AG04450 (cell line): ENCODE measurements around the gene LAMTOR2. TPM values are rescaled to one million over a fixed set of nuclear protein-coding genes. Genes with fewer than 3 reads are reported as not detected.

ENCODE experiments used
- CTCF ChIA-PET: fragments of 300-600, 350-600 bp; formaldehyde crosslinking; extraction: SDS; loops from one replicate; lab custom pipeline; 2022; ENCODE audit warnings: antibody characterized with exemption, inconsistent platforms; lab: Charles Lee
- POLR2A ChIA-PET: fragments of 350-600 bp; formaldehyde crosslinking; extraction: SDS; loops from one replicate; lab custom pipeline; 2021; ENCODE audit warnings: antibody characterized with exemption, inconsistent platforms; lab: Yijun Ruan, JAX
- DNase-seq: peaks from one replicate; pipeline ENCODE4 v3.0.0-alpha.2; 2011; ENCODE audit warnings: low read depth, low spot score
- H3K27ac ChIP-seq: one replicate; pipeline ENCODE4 v1.5.1; 2012; ENCODE audit warnings: low read depth, low read length, control low read depth
- H3K27me3 ChIP-seq: one replicate; pipeline ENCODE4 v1.6.0; 2012; ENCODE audit warnings: low read length; ENCODE audit not compliant: control insufficient read depth, insufficient read depth
- H3K4me3 ChIP-seq: 2 replicates; pipeline ENCODE4 v1.5.1; 2011; ENCODE audit warnings: mild to moderate bottlenecking, low read depth, low read length, control low read depth
- H3K9me3 ChIP-seq: 2 replicates; pipeline ENCODE4 v1.5.1; 2012; ENCODE audit warnings: low read length; ENCODE audit not compliant: control insufficient read depth, insufficient read depth
- CTCF ChIP-seq: IDR thresholded peaks from 2 replicates; pipeline ENCODE4 v1.5.1; 2011; ENCODE audit warnings: low read depth, low read length, control low read depth, inconsistent platforms
- polyA plus RNA-seq: library from polyadenylated mRNA; depleted of rRNA; stranded (reverse); fragments of >200 nt; gene quantifications from 2 replicates; pipeline ENCODE4 v1.2.3, GENCODE V29; 2011

The LAMTOR2 gene
- polyA plus RNA-seq, 1 experiment: 42.4 TPM

- DNase-seq: no peak
- CTCF ChIA-PET: interaction anchor here (0.6 to 1.7 kb wide), 3 partner anchors 10 to 139 kb away, joined by 3 to 7 read pairs (median 4); no protein-coding TSS in a partner anchor
- TF ChIP-seq CTCF: no peak
- no peak overlapping the region for H3K27ac ChIP-seq
- H3K9me3 ChIP-seq: no peaks in the 10 kb centered on the region
- no peaks in the 10 kb centered on the region for H3K27me3 ChIP-seq
- no peak overlapping the region for H3K4me3 ChIP-seq
- POLR2A ChIA-PET: no interaction called here
These were observed 31.7 kb downstream of the LAMTOR2 start for GRCh38 chr1:156086256-156086662.

- Histone ChIP-seq H3K4me3 (no peak overlapping the region), H3K9me3 (no peaks in the 10 kb centered on the region), H3K27ac (no peak overlapping the region), H3K27me3 (no peaks in the 10 kb centered on the region)
- TF ChIP-seq CTCF: no peak
- DNase-seq: no peak
- POLR2A ChIA-PET: no interaction called here
- CTCF ChIA-PET: interaction anchor here (0.6 to 20.2 kb wide), 5 partner anchors 10 to 230 kb away, joined by 5 to 682 read pairs (median 15); partner anchors contain the start of gene LMNA
These were observed 35.1 kb downstream of the LAMTOR2 start for GRCh38 chr1:156089704-156090103.

- CTCF ChIA-PET: interaction anchor here (0.5 to 20.2 kb wide), 14 partner anchors 9 to 270 kb away, joined by 3 to 682 read pairs (median 4); partner anchors contain the start of gene LMNA
- POLR2A ChIA-PET: no interaction called here
- no peak overlapping the region for H3K4me3 ChIP-seq
These were observed 35.7 kb downstream of the LAMTOR2 start for GRCh38 chr1:156090138-156090839.

GRCh38 chr1:156090840-156091188, 36.2 kb downstream of the LAMTOR2 start:
- CTCF ChIA-PET: interaction anchor here (0.6 to 20.2 kb wide), 14 partner anchors 9 to 270 kb away, joined by 3 to 682 read pairs (median 4); partner anchors contain the start of gene LMNA
- peak; percentile 48 for DNase-seq
- POLR2A ChIA-PET: no interaction called here
- H3K9me3 ChIP-seq: no peaks in the 10 kb centered on the region
- H3K4me3 ChIP-seq: no peak overlapping the region
- no peaks in the 10 kb centered on the region for H3K27me3 ChIP-seq
- H3K27ac ChIP-seq: no peak overlapping the region
- peak; percentile 77 for TF ChIP-seq CTCF

More at GRCh38 chr1:156090138-156090839, 35.7 kb downstream of the LAMTOR2 start:
- H3K9me3 ChIP-seq: no peaks in the 10 kb centered on the region
- no peak for TF ChIP-seq CTCF
- no peak overlapping the region for H3K27ac ChIP-seq
- DNase-seq: no peak
- H3K27me3 ChIP-seq: no peaks in the 10 kb centered on the region

GRCh38 chr1:156091610-156092009, 37.0 kb downstream of the LAMTOR2 start:
- POLR2A ChIA-PET: no interaction called here
- TF ChIP-seq CTCF: no peak
- H3K27me3 ChIP-seq: no peaks in the 10 kb centered on the region
- H3K9me3 ChIP-seq: no peaks in the 10 kb centered on the region
- H3K27ac ChIP-seq: no peak overlapping the region
- DNase-seq: no peak
- H3K4me3 ChIP-seq: no peak overlapping the region
- CTCF ChIA-PET: interaction anchor here (0.8 to 20.2 kb wide), 4 partner anchors 12 to 134 kb away, joined by 3 to 682 read pairs (median 36); partner anchors contain the start of gene LMNA
